K562 (cell line): ENCODE results near the gene GNRHR. TPM values are rescaled to one million over a fixed set of nuclear protein-coding genes. Genes with fewer than 3 reads are reported as not detected.
A peak's percentile ranks its signal among the peaks of the same experiment; 100 is the strongest.

Experiments used
- CBX1 ChIP-seq: sonication (generic); IDR thresholded peaks from 2 replicates; pipeline ENCODE4 v1.6.1; 2016; ENCODE audit warnings: antibody characterized with exemption, low read depth, mild to moderate bottlenecking
- NFRKB ChIP-seq: fragments of 450-650 bp; IDR thresholded peaks from 2 replicates; pipeline ENCODE4 v1.6.1; 2016; ENCODE audit warnings: low read depth
- PHB ChIP-seq: fragments of 250-450 bp; sonication (Bioruptor Pico); IDR thresholded peaks from 2 replicates; pipeline ENCODE4 v1.5.0; 2021
- SIN3B ChIP-seq: fragments of 450-650 bp; IDR thresholded peaks from 2 replicates; pipeline ENCODE4 v1.6.1; 2017; ENCODE audit warnings: low read depth, mild to moderate bottlenecking, moderate library complexity
- TAF7 ChIP-seq: fragments of 450-650 bp; IDR thresholded peaks from 2 replicates; pipeline ENCODE4 v1.6.1; 2016; ENCODE audit warnings: missing genetic modification characterization, missing compliant biosample characterization
- TRIM24 ChIP-seq, 2 experiments: fragments of 450-650 bp; IDR thresholded peaks; 2 replicates each; pipeline ENCODE4 v1.6.1; 2016
- polyA plus RNA-seq, 8 experiments: library from polyadenylated mRNA; depleted of rRNA in 4 of 8; stranded (reverse) in 5 of 8; unstranded in 3 of 8; fragments of >200 nt; fragmentation: Nextera tagmentation in 2 of 8; fragmentation: Illumina TruSeq in 1 of 8; extraction: Ambion mirVana in 2 of 8; extraction: Trizol in 1 of 8; gene quantifications; 2 replicates each; pipeline versions ENCODE4 v1.2.1 to v1.2.3, GENCODE V29; 2011 to 2014; ENCODE audit warnings: inconsistent platforms in 1 of 8, missing spikeins in 1 of 8
- total RNA-seq, 7 experiments: library from RNA; depleted of rRNA in 6 of 7; stranded (reverse); fragments of >200 nt in 6 of 7; fragmentation: Illumina TruSeq in 2 of 7; extraction: Trizol in 2 of 7; gene quantifications; 2 replicates each; pipeline versions ENCODE4 v1.2.1 to v1.2.3, GENCODE V29; 2011 to 2021; ENCODE audit warnings: low replicate concordance in 1 of 7
- TF ChIP-seq, protein P1 (sequence below): IDR thresholded peaks from 2 replicates; pipeline ENCODE4 v1.6.1; 2016; ENCODE audit warnings: missing genetic modification characterization, missing compliant biosample characterization
- TF ChIP-seq, protein P2 (sequence below): fragments of 250-450 bp; sonication (Bioruptor Pico); IDR thresholded peaks from 2 replicates; pipeline ENCODE4 v1.9.0; 2021; ENCODE audit warnings: mild to moderate bottlenecking

The GNRHR gene
- total and polyA plus RNA-seq, 9 of the 15 experiments (the other 6 are each of a cell fraction or from before 2014, with no cell fraction given): 0.06 to 0.13 TPM; not detected in 7

DNA sequence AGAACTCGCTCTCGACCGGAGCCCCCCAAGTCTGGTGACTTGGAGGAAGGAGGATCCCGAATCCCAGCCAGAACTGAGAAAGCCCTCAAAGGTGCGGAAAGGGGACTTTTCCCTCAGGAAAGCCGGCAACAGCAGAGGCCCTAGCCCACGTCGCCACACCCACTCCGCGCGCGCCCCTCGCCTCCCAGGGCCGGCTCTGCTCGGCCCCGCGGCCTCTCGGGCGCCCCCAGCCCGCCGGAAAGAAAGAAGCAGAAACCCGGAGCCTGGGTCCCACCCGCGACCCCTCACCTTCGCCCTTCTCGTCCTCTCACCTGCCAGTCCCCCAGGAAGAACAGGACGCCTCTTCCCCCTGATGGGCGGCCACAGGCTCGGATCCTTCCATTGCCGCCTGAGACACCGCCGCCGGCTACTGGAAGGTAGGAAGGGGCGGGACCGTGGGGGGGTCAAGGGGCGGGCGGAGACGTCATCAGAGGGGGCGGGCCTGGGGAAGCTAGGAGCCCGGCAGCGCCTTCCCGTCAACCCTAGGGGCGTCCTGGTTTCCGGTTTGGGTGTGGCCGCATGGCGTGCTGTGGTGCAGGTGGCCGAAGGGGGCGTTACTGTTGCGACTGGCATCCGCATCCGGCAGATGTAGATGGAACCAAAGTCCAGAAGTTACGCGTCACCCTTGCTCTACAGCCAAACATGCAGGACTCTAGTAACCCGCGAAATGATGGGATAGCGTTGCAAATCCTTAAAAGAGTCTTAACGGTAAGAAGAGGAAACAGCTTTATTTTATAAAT lies 53.3 kb downstream of the GNRHR start, which contains the start of gene UBA6 (continued):
- TF ChIP-seq CBX1: 0 out of 2 replicates have a peak, but pooled peaks have one; percentile 71
- TF ChIP-seq, protein P1, sequence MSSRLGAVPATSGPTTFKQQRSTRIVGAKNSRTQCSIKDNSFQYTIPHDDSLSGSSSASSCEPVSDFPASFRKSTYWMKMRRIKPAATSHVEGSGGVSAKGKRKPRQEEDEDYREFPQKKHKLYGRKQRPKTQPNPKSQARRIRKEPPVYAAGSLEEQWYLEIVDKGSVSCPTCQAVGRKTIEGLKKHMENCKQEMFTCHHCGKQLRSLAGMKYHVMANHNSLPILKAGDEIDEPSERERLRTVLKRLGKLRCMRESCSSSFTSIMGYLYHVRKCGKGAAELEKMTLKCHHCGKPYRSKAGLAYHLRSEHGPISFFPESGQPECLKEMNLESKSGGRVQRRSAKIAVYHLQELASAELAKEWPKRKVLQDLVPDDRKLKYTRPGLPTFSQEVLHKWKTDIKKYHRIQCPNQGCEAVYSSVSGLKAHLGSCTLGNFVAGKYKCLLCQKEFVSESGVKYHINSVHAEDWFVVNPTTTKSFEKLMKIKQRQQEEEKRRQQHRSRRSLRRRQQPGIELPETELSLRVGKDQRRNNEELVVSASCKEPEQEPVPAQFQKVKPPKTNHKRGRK (tag): no peak
- 0 out of 2 replicates have a peak, but pooled peaks have one; percentile 57 for TF ChIP-seq NFRKB
- TF ChIP-seq TRIM24 (IDR thresholded peaks at IDR 0.05): 0 out of 4 replicates have a peak, but pooled peaks of 1 of the 2 experiments have one; percentile 45
- TF ChIP-seq SIN3B: 0 out of 2 replicates have a peak, but pooled peaks have one; percentile 20
- TF ChIP-seq, protein P2, sequence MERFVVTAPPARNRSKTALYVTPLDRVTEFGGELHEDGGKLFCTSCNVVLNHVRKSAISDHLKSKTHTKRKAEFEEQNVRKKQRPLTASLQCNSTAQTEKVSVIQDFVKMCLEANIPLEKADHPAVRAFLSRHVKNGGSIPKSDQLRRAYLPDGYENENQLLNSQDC (CRISPR knock-in tag): peak; percentile 10; the same call in 1 of the 2 replicates
- TF ChIP-seq PHB (CRISPR knock-in tag): peak; percentile 71; the same call in 1 of the 2 replicates
- peak; percentile 58; the same call in 1 of the 2 replicates for TF ChIP-seq TAF7
